Activated naive CD4-positive, alpha-beta T cell treated with anti-CD3 and anti-CD28 coated beads, Interleukin-2, amount 50 U/mL, for 72 hours (primary cell): ENCODE results near the gene ARHGAP33. TPM values are rescaled to one million over a fixed set of nuclear protein-coding genes. Genes with fewer than 3 reads are reported as not detected.
"Not testable (repeated sequence)": the region's sequence is repeated elsewhere in the genome, so short reads cannot be mapped to it uniquely, and the experiment has no call there.

Experiments
- ATAC-seq, 2 donors: fragments of 150-1000 bp; cut with Tn5 transposase; 2 replicates each; pipeline ENCODE4 v1.10.0; 2021; ENCODE audit warnings: mild to moderate bottlenecking in 2 of 2, moderate library complexity in 2 of 2
- DNase-seq, 2 donors: peaks; one replicate each; pipeline ENCODE4 v3.0.0; 2021 to 2022; ENCODE audit warnings: low spot score in 2 of 2
- H3K27ac Mint-ChIP-seq, 2 donors: one replicate each; pipeline ENCODE4 v1.8.0; 2022; ENCODE audit warnings: mild to moderate bottlenecking in 2 of 2, mixed read lengths in 2 of 2
- H3K36me3 Mint-ChIP-seq, 2 donors: one replicate each; pipeline ENCODE4 v1.8.0; 2022; ENCODE audit warnings: mixed read lengths in 2 of 2
- H3K9me3 Mint-ChIP-seq, 2 donors: one replicate each; pipeline ENCODE4 v1.8.0; 2022; ENCODE audit warnings: mixed read lengths in 2 of 2
- total RNA-seq, 2 donors: library from RNA; stranded (reverse); gene quantifications; one replicate each; pipeline ENCODE4 v1.2.3, GENCODE V29; 2022

ARHGAP33 gene
- total RNA-seq, 2 donors from 2014 or later: 38.7 to 106 TPM

DNA sequence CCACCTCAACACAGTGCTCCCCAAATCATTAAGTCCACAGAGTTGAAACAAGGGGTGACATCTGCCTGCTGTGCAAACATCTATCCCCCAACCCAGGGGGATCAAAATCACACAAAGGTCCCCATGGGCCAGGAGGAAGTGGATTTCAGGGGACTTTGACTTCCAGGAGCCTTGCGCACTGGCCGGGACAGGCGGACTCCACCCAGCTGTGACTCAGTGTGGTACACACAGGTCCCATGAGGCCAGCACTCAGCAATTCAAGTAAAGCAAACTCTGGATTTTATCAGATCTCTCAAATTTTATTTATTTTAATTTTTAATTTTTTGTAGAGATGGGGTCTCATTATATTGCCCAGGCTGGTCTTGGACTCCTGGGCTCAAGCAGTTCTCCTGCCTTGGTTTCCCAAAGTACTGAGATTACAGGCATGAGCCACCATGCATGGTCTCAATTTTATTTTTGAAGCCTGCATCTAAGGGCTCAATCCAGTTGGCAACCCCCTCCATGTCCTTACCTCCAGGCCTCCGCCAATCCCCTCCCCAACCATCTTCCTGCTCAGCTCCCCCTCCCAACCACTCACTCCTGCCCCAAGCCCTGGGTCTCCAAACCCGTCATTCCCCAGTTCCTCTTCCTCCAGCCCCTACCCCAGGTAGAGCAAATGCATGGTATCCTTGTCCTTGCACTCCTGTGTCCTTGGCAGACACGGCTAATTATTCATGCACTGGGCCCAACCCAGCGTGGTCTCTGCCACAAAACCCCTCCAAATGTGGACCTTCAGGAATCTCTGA is 18.2 kb downstream of the ARHGAP33 start:
- DNase-seq: no peak
- H3K9me3 Mint-ChIP-seq: no peaks in the 10 kb centered on the region
- no peak for ATAC-seq
- H3K36me3 Mint-ChIP-seq: no peaks in the 10 kb centered on the region
- no peak overlapping the region for H3K27ac Mint-ChIP-seq

DNA sequence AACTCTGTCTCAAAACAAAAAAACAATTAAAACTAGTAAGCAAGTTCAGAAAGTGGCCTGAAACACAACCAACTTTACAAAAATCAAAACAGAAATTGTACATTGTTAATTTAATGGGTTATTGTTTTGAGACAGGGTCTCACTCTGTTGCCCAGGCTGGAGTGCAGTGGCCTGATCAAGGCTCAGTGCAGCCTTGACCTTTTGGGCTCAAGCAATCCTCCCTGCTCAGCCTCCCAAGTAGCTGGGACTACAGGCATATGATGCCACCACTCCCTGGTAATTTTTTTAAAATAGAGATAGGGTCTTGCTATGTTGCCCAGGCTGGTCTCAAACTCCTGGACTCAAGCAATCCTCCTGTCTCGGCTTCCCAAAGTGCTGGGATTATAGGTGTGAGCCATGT is 20.2 kb downstream of the ARHGAP33 start:
- not testable (repeated sequence) for H3K36me3 Mint-ChIP-seq, H3K27ac Mint-ChIP-seq, H3K9me3 Mint-ChIP-seq, ATAC-seq, DNase-seq

DNA sequence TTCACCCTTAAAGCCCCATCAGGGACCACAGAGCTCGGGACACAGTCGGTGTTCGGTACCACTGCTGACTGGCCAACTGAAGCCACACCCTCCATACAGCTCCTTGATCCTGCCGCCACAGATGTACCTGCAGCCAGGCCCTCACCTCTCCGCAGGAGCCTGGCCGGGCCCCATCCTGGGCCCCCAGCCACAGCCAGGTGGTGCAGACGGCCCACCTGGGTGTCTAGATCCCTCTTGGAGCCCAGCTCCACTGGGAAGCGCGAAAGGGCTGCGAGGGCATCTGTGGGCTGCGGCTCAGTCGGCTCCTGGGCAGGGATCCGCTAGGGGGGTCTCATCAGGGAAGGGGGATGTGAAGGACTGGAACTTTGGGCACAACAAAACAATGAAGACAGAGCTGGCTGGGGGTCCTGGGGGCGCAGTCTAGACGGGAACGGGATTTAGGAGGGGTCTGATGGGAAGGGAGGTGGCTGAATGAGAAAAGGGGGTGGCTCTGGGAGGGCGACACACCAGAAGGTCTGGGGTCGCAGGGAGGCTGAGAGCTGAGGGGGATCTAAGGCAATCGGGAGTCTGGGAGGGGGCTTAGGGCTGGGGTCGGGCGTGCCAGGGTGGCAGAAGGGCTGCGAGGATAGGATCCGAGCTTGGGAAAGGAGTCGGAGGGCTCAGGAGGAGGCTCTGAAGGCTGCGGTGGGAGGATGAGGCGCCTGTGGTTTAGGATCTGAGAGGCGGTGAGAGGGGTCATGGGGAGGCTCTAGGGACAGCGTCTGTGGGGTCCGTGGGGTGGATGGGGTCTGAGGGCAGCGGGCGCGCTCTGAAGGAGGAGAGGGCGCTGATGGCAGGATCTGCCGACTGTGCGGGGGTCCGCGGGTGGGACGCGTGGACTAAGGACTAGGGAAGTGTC is 21.5 kb downstream of the ARHGAP33 start:
- H3K9me3 Mint-ChIP-seq: no peaks in the 10 kb centered on the region
- H3K36me3 Mint-ChIP-seq: no peaks in the 10 kb centered on the region
- DNase-seq (no peak), ATAC-seq (no peak)
- H3K27ac Mint-ChIP-seq: no peak overlapping the region

DNA sequence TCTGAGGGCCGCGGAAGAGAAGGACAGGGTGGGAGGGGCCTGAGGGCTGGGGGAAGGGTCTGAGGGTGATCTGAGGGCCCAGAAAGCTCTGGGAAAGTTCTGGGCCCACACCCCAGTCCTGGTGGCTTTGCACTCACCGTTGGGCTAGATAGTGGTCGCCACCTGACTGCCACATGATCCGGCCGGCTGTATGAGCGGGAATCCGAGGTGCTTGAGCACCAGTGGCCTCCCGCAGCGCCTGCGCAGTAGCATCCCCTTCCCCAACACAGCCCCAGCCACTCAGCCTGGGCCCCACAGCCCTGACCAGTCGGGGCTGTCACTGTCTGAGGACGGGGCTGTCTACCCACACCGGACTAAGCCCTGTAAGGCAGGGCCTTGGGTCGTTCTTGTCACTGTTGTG is 22.3 kb downstream of the ARHGAP33 start:
- H3K36me3 Mint-ChIP-seq: no peaks in the 10 kb centered on the region
- H3K9me3 Mint-ChIP-seq: no peaks in the 10 kb centered on the region
- DNase-seq (no peak), ATAC-seq (peak in 1 of 2 donors; percentile 48)
- no peak overlapping the region for H3K27ac Mint-ChIP-seq

DNA sequence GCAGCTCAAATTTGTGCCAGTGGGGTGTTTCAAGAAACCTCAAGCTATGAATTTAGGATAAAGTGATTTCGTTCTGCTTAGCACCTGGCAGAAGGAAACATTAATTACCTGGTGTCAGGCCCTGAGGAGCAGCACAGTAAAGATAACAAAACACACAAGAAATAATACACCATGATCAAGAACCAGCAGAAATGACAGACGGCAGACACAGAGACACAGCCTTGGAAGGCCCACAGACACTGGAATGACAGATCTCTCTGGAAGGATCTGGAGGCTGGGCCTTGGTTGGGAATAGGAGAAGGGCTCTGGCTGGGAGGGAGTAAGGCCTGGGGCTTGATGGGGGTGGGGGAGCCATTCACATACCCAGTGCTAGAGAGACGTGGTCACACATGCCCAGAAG is 26.5 kb downstream of the ARHGAP33 start:
- no peak for ATAC-seq
- H3K27ac Mint-ChIP-seq: no peak overlapping the region
- no peaks in the 10 kb centered on the region for H3K36me3 Mint-ChIP-seq

GRCh38 chr19:35805526-35806102 is 30.2 kb downstream of the ARHGAP33 start:
- H3K27ac Mint-ChIP-seq: peak overlapping the region in 1 of 2 donors; percentile 3
- ATAC-seq: no peak
- no peak for DNase-seq
- no peaks in the 10 kb centered on the region for H3K36me3 Mint-ChIP-seq
- no peaks in the 10 kb centered on the region for H3K9me3 Mint-ChIP-seq

More for the DNA sequence above, 26.5 kb downstream of the ARHGAP33 start:
- no peaks in the 10 kb centered on the region for H3K9me3 Mint-ChIP-seq
- DNase-seq: no peak

- no peaks in the 10 kb centered on the region for H3K9me3 Mint-ChIP-seq
Observed at GRCh38 chr19:35806597-35806996, 31.2 kb downstream of the ARHGAP33 start.

GRCh38 chr19:35807633-35808032 is 32.3 kb downstream of the ARHGAP33 start:
- DNase-seq (no peak), ATAC-seq (no peak)
- no peak overlapping the region for H3K27ac Mint-ChIP-seq
- no peaks in the 10 kb centered on the region for H3K36me3 Mint-ChIP-seq
- no peaks in the 10 kb centered on the region for H3K9me3 Mint-ChIP-seq

More at GRCh38 chr19:35806597-35806996, 31.2 kb downstream of the ARHGAP33 start:
- ATAC-seq (no peak), DNase-seq (no peak)
- Mint-ChIP-seq H3K27ac (peak overlapping the region in 1 of 2 donors; percentile 3), H3K36me3 (no peaks in the 10 kb centered on the region)

DNA sequence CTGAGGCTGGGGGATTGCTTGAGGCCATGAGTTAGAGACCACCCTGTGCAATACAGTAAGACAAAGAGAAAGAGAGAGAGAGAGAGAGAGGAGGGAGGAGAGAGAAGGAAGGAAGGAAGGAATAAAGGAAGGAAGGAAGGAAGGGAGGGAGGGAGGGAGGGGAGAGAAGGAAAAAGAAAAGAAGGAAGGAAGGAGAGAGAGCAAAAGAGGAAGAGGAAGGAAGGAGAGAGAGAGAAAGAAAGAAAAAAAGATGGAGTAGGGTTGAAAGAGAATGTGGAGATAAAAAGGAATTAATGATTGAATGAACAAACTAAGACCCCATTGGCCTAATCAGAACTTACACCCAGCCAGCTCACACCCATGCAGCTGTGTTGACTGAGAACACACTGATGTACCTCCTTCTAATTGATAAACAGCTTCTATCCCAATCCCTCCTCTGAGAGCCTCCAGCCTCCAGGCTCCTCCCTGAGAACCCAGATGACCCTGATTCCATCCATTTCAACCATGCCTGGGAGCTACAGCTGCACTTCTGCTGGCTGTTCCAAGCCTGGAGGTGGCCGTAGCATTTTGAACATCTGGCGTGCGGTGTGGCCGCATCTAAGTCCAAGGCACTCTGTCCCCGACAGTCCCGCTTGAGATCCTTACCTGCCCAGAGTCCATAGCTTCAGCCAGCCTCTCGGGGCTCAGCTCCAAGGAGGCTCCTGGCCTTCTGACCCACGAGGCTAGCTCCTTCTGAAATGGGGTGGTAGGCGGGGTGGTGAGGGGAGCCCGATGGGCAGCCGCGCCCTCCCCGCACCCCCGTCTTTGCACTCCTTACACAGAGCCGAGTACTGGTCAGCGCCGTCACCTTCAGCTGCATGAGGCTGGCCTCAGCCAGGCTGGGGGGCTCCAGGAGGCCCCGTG is 36.2 kb downstream of the ARHGAP33 start:
- Mint-ChIP-seq H3K27ac (no peak overlapping the region), H3K9me3 (no peaks in the 10 kb centered on the region), H3K36me3 (no peaks in the 10 kb centered on the region)
- ATAC-seq (no peak), DNase-seq (no peak)

DNA sequence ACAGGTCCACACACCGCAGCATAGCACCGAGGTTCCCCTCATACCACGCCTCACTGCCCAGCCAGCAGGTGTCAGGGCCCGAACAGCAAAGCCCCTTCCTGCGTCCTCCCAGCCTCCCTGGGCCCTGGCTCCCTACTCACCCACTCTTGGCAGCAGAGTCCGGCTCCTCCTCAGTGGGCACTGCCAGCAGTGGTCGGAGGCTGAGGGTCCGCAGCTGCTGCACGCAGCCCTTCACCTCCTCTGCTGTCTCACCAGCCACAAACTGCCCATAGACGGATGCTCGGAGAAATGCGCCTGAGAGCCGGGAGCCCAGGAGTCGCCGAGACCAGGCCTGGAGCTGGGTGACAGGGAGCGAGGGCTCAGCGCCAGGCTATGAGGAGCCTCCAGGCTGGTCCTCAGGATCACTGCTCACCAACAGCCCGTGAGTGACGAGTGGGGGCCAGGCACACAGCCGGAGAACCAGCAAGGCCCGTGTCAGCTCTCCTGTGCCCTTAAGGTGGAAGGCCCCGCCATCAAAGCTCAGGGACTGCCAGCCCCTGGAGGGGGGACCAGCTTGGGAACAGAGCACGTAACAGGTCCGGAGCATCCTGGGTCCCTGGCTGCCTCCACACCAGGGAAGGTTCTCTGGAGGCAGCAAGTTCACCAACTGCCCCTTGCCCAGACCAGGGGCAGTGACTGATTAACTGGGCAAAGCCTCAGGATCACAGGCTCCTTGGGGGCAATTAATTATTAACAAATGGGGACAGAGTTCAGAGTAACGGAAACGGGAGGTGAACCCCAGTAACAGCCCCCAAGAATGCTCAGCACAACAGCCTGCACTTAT is 37.1 kb downstream of the ARHGAP33 start, which contains the start of gene PRODH2:
PRODH2 (minus strand) TSS at position 626 of the 823 bp plus-strand sequence; CDS start at position 586, 40 bp downstream.
- Mint-ChIP-seq H3K36me3 (no peaks in the 10 kb centered on the region), H3K27ac (no peak within 1 kb of the TSS), H3K9me3 (no peaks in the 10 kb centered on the region)
- ATAC-seq: no peak
- no peak for DNase-seq

- H3K27ac Mint-ChIP-seq: no peak overlapping the region
- ATAC-seq (no peak), DNase-seq (no peak)
- no peaks in the 10 kb centered on the region for H3K9me3 Mint-ChIP-seq
- H3K36me3 Mint-ChIP-seq: no peaks in the 10 kb centered on the region
Observed at GRCh38 chr19:35813043-35813890, 37.9 kb downstream of the ARHGAP33 start.

- Mint-ChIP-seq H3K9me3 (no peaks in the 10 kb centered on the region), H3K36me3 (no peaks in the 10 kb centered on the region), H3K27ac (peak overlapping the region in 1 of 2 donors; percentile 23)
- ATAC-seq: no peak
- no peak for DNase-seq
Observed at GRCh38 chr19:35816262-35816661, 40.9 kb downstream of the ARHGAP33 start.

DNA sequence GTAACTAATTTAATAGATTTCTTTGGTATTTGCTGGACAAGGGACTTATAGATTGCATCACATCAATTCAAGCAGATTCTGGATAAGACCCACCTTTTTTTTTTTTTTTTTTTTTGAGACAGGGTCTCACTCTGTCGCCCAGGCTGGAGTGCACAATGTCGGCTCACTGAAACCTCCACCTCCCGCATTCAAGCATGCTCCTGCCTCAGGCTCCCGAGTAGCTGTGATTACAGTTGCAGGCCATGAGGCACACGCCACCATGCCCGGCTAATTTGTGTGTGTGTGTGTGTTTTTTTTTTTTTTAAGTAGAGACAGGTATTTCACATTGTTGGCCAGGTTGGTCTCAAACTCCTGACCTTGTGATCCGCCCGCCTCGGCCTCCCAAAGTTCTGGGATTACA is 41.5 kb downstream of the ARHGAP33 start:
- Mint-ChIP-seq H3K36me3 (no peaks in the 10 kb centered on the region), H3K9me3 (no peaks in the 10 kb centered on the region), H3K27ac (no peak overlapping the region)
- DNase-seq (no peak), ATAC-seq (no peak)

DNA sequence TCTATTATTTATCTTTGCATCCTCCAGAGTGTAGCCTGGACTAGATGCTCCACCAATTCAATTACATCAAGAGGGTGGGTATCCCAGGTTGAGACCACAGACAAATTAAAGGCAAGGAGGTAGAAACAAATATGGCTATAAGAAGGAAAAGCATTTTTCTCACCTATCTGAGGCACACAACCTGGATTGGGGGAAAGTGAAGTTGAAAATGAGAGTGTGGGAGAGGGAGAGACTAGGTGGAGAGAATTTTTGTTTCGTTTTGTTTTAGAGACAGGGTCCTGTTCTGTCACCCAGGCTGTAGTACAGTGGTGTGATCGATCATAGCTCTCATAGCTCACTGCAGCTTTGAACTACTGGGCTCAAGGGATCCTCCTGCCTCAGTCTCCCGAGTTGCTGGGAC is 43.1 kb downstream of the ARHGAP33 start:
- DNase-seq: no peak
- ATAC-seq: no peak
- Mint-ChIP-seq H3K9me3 (no peaks in the 10 kb centered on the region), H3K36me3 (no peaks in the 10 kb centered on the region), H3K27ac (no peak overlapping the region)

- H3K36me3 Mint-ChIP-seq: no peaks in the 10 kb centered on the region
- DNase-seq: no peak
- no peaks in the 10 kb centered on the region for H3K9me3 Mint-ChIP-seq
- no peak for ATAC-seq
- no peak overlapping the region for H3K27ac Mint-ChIP-seq
Observed at GRCh38 chr19:35822579-35822978, 47.2 kb downstream of the ARHGAP33 start.
